Type B pancreatic cell (in vitro differentiated cells): ENCODE measurements around the gene ERO1A. TPM values are rescaled to one million over a fixed set of nuclear protein-coding genes. Genes with fewer than 3 reads are reported as not detected.

Source experiments
- DNase-seq: peaks from one replicate; pipeline ENCODE4 v3.0.0; 2021; ENCODE audit warnings: mixed read lengths; ENCODE audit not compliant: unreplicated experiment; ENCODE audit errors: extremely low spot score
- H3K27ac Mint-ChIP-seq: 2 replicates; pipeline ENCODE4 v1.8.0; 2021; ENCODE audit warnings: mild to moderate bottlenecking, mixed read lengths
- H3K27me3 Mint-ChIP-seq: 2 replicates; pipeline ENCODE4 v1.8.0; 2021; ENCODE audit warnings: mixed read lengths
- H3K36me3 Mint-ChIP-seq: 2 replicates; pipeline ENCODE4 v1.8.0; 2021; ENCODE audit warnings: mixed read lengths
- H3K4me1 Mint-ChIP-seq: one replicate; pipeline ENCODE4 v1.8.0; 2021; ENCODE audit warnings: mixed read lengths; ENCODE audit not compliant: unreplicated experiment
- H3K4me3 Mint-ChIP-seq: 2 replicates; pipeline ENCODE4 v1.8.0; 2021; ENCODE audit warnings: mild to moderate bottlenecking, mixed read lengths
- H3K9me3 Mint-ChIP-seq: 2 replicates; pipeline ENCODE4 v1.8.0; 2021; ENCODE audit warnings: mixed read lengths
- total RNA-seq: library from RNA; stranded (reverse); gene quantifications from 2 replicates; pipeline ENCODE4 v1.2.1, GENCODE V29; 2021; ENCODE audit warnings: low replicate concordance
- TF ChIP-seq, protein P1 (sequence below): fragments of 200-600 bp; sonication (generic); conservative IDR thresholded peaks from 2 replicates; pipeline ENCODE4 v1.5.0; 2021; ENCODE audit warnings: antibody characterized with exemption, mild to moderate bottlenecking

ERO1A gene
- total RNA-seq, 1 donor from 2014 or later = 49.2 TPM

DNA sequence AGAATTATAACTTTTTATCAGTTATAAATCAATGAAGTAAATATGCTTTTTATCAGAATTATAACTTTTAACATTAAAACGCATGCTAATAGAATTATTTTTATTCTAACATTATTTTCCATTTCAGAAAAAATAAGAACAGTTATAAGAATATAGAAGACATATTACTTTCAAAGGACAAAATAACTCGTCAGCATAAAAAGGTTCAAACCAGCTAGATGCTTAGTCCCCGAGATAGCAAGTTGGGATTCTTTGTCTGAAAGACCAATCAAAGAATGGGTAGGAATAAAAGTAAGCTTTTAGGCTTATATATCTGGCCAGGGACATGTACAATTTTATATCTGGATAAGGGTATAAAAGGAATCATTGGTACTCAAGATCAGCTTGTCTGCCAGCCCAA is 76.8 kb downstream of the ERO1A start:
- Mint-ChIP-seq H3K4me3 (no peak overlapping the region), H3K27me3 (no peaks in the 10 kb centered on the region), H3K27ac (no peak overlapping the region), H3K36me3 (peaks cover 3% of the 10 kb centered on the region), H3K9me3 (no peaks in the 10 kb centered on the region), H3K4me1 (no peaks in the 10 kb centered on the region)
- TF ChIP-seq, protein P1, sequence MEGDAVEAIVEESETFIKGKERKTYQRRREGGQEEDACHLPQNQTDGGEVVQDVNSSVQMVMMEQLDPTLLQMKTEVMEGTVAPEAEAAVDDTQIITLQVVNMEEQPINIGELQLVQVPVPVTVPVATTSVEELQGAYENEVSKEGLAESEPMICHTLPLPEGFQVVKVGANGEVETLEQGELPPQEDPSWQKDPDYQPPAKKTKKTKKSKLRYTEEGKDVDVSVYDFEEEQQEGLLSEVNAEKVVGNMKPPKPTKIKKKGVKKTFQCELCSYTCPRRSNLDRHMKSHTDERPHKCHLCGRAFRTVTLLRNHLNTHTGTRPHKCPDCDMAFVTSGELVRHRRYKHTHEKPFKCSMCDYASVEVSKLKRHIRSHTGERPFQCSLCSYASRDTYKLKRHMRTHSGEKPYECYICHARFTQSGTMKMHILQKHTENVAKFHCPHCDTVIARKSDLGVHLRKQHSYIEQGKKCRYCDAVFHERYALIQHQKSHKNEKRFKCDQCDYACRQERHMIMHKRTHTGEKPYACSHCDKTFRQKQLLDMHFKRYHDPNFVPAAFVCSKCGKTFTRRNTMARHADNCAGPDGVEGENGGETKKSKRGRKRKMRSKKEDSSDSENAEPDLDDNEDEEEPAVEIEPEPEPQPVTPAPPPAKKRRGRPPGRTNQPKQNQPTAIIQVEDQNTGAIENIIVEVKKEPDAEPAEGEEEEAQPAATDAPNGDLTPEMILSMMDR = no peak
- no peak for DNase-seq

DNA sequence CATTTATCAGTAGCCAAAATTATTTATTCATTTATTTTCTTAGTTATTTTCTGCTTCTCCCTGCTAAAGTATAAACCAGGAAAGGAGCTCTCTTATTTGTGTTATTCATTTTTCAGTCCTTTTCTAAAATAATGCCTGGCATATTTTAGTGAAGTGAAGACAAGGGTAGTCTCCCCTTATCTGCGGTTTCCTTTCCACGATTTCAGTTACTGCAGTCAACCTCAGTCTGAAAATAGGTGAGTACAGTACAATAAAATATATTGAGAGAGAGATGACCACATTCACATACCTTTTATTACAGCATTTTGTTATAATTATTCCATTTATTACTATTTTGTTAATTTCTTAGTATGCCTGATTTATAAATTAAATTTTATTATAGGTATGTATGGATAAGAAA is 85.2 kb downstream of the ERO1A start:
- Mint-ChIP-seq H3K4me3 (no peak overlapping the region), H3K36me3 (peaks cover 3% of the 10 kb centered on the region)

DNA sequence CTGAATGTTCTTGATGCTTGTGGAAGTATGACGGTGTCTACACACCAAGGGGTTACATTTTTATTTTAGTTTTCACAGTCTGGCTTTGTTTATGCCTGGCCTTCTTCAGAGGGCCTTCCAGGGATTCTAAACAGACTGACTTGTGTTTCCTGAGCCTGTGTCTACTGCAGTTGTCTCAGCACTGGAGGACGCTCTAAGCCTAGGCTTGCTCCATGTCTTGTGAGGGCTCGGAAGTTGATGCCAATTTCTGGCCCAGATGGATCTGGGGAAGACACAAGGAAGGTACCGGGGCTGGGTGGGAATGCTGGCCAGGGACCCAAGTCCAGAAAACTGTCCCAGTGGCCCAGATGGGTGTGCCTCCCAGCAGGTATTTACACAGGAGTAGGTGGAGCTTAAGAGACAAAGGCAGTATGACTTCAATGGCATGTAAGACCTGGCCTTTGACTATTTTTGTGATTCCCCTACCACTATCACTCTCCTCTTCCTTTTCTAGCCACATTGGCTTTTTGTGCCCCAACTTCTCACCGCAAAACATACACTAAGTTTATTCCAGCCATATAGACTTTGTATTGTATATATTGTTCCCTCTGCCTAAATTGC is 85.8 kb downstream of the ERO1A start:
- Mint-ChIP-seq H3K27me3 (no peaks in the 10 kb centered on the region), H3K4me1 (no peaks in the 10 kb centered on the region), H3K9me3 (peaks cover 5% of the 10 kb centered on the region), H3K36me3 (no peaks in the 10 kb centered on the region), H3K4me3 (no peak overlapping the region), H3K27ac (no peak overlapping the region)
- no peak for DNase-seq
- TF ChIP-seq, protein P1 = no peak

More for the DNA sequence above, 85.2 kb downstream of the ERO1A start:
- H3K27ac Mint-ChIP-seq = no peak overlapping the region
- TF ChIP-seq, protein P1 = no peak
- peaks cover 1% of the 10 kb centered on the region for H3K9me3 Mint-ChIP-seq
- no peak for DNase-seq
- H3K27me3 Mint-ChIP-seq = no peaks in the 10 kb centered on the region
- H3K4me1 Mint-ChIP-seq = no peaks in the 10 kb centered on the region

DNA sequence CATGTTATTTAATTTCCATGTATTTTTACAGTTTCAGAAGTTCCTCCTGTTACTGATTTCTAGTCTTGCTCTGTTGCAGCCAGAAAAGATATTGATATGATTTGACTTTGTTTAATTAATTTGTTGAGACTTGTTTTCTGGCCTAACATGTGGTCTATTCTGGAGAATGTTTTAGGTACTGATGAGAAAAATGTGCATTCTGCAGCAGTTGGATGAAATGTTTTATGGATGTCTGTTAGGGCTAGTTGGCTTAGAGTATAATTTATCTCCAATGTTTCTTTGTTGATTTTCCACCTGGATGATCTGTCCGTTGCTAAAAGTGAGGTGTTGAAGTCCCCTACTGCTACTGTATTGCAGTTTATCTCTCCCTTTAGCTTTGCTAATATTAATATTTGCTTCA is 88.3 kb downstream of the ERO1A start:
- peaks cover 5% of the 10 kb centered on the region for H3K9me3 Mint-ChIP-seq
- H3K36me3 Mint-ChIP-seq = peaks cover 9% of the 10 kb centered on the region

DNA sequence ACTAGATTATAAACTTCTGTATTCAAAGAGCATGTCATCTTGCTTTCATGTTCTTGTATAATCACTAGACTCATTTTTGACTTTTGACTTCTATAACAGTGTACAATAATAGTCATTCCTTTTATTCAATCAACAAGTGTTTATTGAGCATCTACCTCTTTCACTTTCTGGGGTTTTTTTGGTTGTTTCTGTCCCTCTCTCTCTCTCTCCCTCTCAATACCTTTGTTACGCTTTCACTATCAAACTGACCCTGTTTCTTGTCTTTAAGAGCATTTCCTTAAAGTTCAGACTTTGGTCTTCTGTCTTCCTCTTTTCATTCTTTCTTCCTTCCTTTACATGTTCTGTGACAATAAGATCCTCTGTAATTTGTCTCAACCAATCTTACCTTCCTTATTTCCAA is 93.2 kb downstream of the ERO1A start:
- Mint-ChIP-seq H3K27ac (no peak overlapping the region), H3K4me3 (no peak overlapping the region), H3K4me1 (peaks cover 3% of the 10 kb centered on the region), H3K27me3 (no peaks in the 10 kb centered on the region), H3K36me3 (peaks cover 11% of the 10 kb centered on the region), H3K9me3 (peaks cover 10% of the 10 kb centered on the region)
- no peak for DNase-seq
- TF ChIP-seq, protein P1 = no peak

More for the DNA sequence above, 88.3 kb downstream of the ERO1A start:
- DNase-seq = no peak
- H3K27me3 Mint-ChIP-seq = no peaks in the 10 kb centered on the region
- no peak overlapping the region for H3K27ac Mint-ChIP-seq
- H3K4me1 Mint-ChIP-seq = no peaks in the 10 kb centered on the region
- H3K4me3 Mint-ChIP-seq = no peak overlapping the region
- TF ChIP-seq, protein P1 = no peak
